Neural progenitor cell (in vitro differentiated cells): ENCODE measurements around the gene OLR1. TPM values are rescaled to one million over a fixed set of nuclear protein-coding genes. Genes with fewer than 3 reads are reported as not detected.

Experiments used
- DNase-seq: peaks from one replicate; pipeline ENCODE4 v3.0.0-alpha.2; 2016; ENCODE audit warnings: low spot score
- H2AFZ ChIP-seq: fragments of 200-600 bp; sonication (generic); replicated peaks from 2 replicates; pipeline ENCODE4 v1.6.1; 2016; ENCODE audit warnings: antibody characterized with exemption
- H3F3A ChIP-seq: fragments of 200-600 bp; sonication (generic); 2 replicates; pipeline ENCODE4 v1.6.1; 2016; ENCODE audit warnings: antibody characterized with exemption, low read depth
- H3K27ac ChIP-seq: fragments of 200-600 bp; sonication (generic); 2 replicates; pipeline ENCODE4 v1.5.1; 2016; ENCODE audit warnings: mild to moderate bottlenecking
- H3K27me3 ChIP-seq: fragments of 200-600 bp; sonication (generic); 2 replicates; pipeline ENCODE4 v1.6.1; 2016; ENCODE audit warnings: mild to moderate bottlenecking, moderate library complexity
- H3K36me3 ChIP-seq: fragments of 200-600 bp; sonication (generic); 2 replicates; pipeline ENCODE4 v1.5.1; 2016
- H3K4me1 ChIP-seq: fragments of 200-600 bp; sonication (generic); 2 replicates; pipeline ENCODE4 v1.6.1; 2016; ENCODE audit warnings: mixed run types
- H3K4me2 ChIP-seq: fragments of 200-600 bp; sonication (generic); 2 replicates; pipeline ENCODE4 v1.6.1; 2016
- H3K4me3 ChIP-seq: fragments of 200-600 bp; sonication (generic); 2 replicates; pipeline ENCODE4 v1.5.1; 2016
- H3K79me2 ChIP-seq: fragments of 200-600 bp; sonication (generic); 2 replicates; pipeline ENCODE4 v1.6.1; 2016; ENCODE audit warnings: low read depth
- H3K9ac ChIP-seq: fragments of 200-600 bp; sonication (generic); 2 replicates; pipeline ENCODE4 v1.6.1; 2016
- H3K9me3 ChIP-seq: fragments of 200-600 bp; sonication (generic); 2 replicates; pipeline ENCODE4 v1.5.1; 2016; ENCODE audit warnings: low read depth
- H4K20me1 ChIP-seq: fragments of 200-600 bp; sonication (generic); 2 replicates; pipeline ENCODE4 v1.6.1; 2016; ENCODE audit warnings: low read depth
- H3K27ac Mint-ChIP-seq: 3 replicates; pipeline ENCODE4 v1.8.0; 2021; ENCODE audit warnings: mixed read lengths
- H3K27me3 Mint-ChIP-seq: 2 replicates; pipeline ENCODE4 v1.8.0; 2022; ENCODE audit warnings: low read depth, mild to moderate bottlenecking, inconsistent platforms, moderate library complexity, mixed read lengths; ENCODE audit not compliant: insufficient read depth
- H3K36me3 Mint-ChIP-seq: 3 replicates; pipeline ENCODE4 v1.8.0; 2021; ENCODE audit warnings: mixed read lengths
- H3K4me1 Mint-ChIP-seq: 3 replicates; pipeline ENCODE4 v1.8.0; 2021; ENCODE audit warnings: mixed read lengths
- H3K4me3 Mint-ChIP-seq: 3 replicates; pipeline ENCODE4 v1.8.0; 2021; ENCODE audit warnings: mild to moderate bottlenecking, moderate library complexity, mixed read lengths
- H3K9me3 Mint-ChIP-seq: 3 replicates; pipeline ENCODE4 v1.8.0; 2020; ENCODE audit warnings: mixed read lengths
- EZH2 ChIP-seq: fragments of 200-600 bp; sonication (generic); IDR thresholded peaks from 2 replicates; pipeline ENCODE4 v1.6.1; 2017; ENCODE audit warnings: antibody characterized with exemption, mild to moderate bottlenecking, moderate library complexity
- EZH2phosphoT487 ChIP-seq: fragments of 200-600 bp; sonication (generic); IDR thresholded peaks from 2 replicates; pipeline ENCODE4 v1.6.1; 2017; ENCODE audit warnings: antibody characterized with exemption
- total RNA-seq: library from RNA; depleted of rRNA; stranded (reverse); fragments of >200 nt; gene quantifications from 2 replicates; pipeline ENCODE4 v1.2.3, GENCODE V29; 2015; ENCODE audit warnings: low replicate concordance
- TF ChIP-seq, protein P1 (sequence below): fragments of 200-600 bp; sonication (generic); IDR thresholded peaks from 2 replicates; pipeline ENCODE4 v1.5.1; 2017; ENCODE audit warnings: antibody characterized with exemption, mild to moderate bottlenecking

OLR1 gene
- total RNA-seq, 1 donor from 2014 or later: not detected

DNA sequence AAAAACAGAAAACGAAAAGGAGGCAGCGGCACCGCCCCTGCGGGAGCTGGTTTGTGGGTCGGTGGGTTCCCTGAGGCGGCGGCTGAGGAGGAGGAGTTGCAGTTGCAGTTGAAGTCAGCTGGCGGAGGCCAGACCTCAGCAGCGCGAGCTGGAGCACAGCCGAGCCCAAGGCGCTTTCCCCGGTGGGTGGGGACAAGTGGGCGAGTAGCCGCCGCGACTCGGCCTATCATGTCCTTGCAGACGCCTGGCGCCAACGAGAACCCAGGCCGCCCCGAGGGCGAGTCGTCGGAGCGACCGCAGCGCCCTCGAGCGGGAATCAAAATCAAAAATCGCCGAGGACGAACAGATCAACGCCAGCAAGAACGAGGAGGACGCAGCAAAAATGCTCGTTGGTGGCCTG, 60.5 kb downstream of the OLR1 start:
- Histone ChIP-seq H3K79me2 (no peaks in the 10 kb centered on the region), H3K36me3 (no peaks in the 10 kb centered on the region), H2AFZ (no peak overlapping the region), H3K4me3 (no peak overlapping the region), H3K4me1 (no peaks in the 10 kb centered on the region), H3F3A (no peaks in the 10 kb centered on the region), H3K27ac (no peak overlapping the region), H3K9ac (no peak overlapping the region), H3K9me3 (no peaks in the 10 kb centered on the region), H3K27me3 (no peaks in the 10 kb centered on the region), H3K4me2 (no peak overlapping the region), H4K20me1 (no peaks in the 10 kb centered on the region)
- Mint-ChIP-seq H3K36me3 (no peaks in the 10 kb centered on the region), H3K4me1 (no peaks in the 10 kb centered on the region), H3K4me3 (no peak overlapping the region), H3K9me3 (peaks cover 6% of the 10 kb centered on the region), H3K27me3 (peaks cover 4% of the 10 kb centered on the region), H3K27ac (no peak overlapping the region)
- DNase-seq: no peak
- TF ChIP-seq EZH2 (no peak), EZH2phosphoT487 (no peak)
- TF ChIP-seq, protein P1, sequence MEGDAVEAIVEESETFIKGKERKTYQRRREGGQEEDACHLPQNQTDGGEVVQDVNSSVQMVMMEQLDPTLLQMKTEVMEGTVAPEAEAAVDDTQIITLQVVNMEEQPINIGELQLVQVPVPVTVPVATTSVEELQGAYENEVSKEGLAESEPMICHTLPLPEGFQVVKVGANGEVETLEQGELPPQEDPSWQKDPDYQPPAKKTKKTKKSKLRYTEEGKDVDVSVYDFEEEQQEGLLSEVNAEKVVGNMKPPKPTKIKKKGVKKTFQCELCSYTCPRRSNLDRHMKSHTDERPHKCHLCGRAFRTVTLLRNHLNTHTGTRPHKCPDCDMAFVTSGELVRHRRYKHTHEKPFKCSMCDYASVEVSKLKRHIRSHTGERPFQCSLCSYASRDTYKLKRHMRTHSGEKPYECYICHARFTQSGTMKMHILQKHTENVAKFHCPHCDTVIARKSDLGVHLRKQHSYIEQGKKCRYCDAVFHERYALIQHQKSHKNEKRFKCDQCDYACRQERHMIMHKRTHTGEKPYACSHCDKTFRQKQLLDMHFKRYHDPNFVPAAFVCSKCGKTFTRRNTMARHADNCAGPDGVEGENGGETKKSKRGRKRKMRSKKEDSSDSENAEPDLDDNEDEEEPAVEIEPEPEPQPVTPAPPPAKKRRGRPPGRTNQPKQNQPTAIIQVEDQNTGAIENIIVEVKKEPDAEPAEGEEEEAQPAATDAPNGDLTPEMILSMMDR: no peak

DNA sequence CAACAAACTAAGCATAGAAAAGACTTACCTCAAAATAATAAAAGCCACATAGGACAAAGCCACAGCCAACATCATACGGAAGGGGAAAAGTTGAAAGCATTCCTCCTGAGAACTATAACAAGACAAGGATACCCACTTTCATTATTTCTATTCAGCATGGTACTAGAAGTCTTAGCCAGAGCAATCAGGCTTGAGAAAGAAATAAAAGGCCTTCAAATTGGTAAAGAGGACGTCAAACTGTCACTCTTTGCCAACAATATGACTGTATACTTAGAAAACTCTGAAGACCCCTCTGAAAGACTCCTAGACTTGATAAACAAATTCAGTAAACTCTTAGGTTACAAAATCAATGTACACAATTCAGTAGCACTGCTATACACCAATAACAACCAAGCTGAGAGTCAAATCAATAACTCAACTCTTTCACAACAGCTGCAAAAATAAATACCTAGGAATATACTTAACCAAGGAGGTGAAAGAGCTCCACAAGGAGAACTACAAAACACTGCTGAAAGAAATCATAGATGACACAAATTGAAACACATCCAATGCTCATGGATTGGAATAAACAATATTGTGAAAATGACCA, 61.6 kb downstream of the OLR1 start:
- no peaks in the 10 kb centered on the region for H3K79me2 ChIP-seq
- no peaks in the 10 kb centered on the region for H3K27me3 ChIP-seq
- no peak overlapping the region for H2AFZ ChIP-seq
- H3K4me2 ChIP-seq: no peak overlapping the region
- no peaks in the 10 kb centered on the region for H4K20me1 ChIP-seq
- TF ChIP-seq EZH2: no peak
- no peak for TF ChIP-seq EZH2phosphoT487
- TF ChIP-seq, protein P1: no peak
- H3K4me1 Mint-ChIP-seq: no peaks in the 10 kb centered on the region
- H3K36me3 ChIP-seq: no peaks in the 10 kb centered on the region
- H3K27ac Mint-ChIP-seq: no peak overlapping the region
- H3K27me3 Mint-ChIP-seq: peaks cover 6% of the 10 kb centered on the region
- no peaks in the 10 kb centered on the region for H3K4me1 ChIP-seq
- H3K4me3 ChIP-seq: no peak overlapping the region
- no peak for DNase-seq
- H3K4me3 Mint-ChIP-seq: no peak overlapping the region
- no peak overlapping the region for H3K27ac ChIP-seq
- H3K9me3 Mint-ChIP-seq: peaks cover 8% of the 10 kb centered on the region
- H3K9me3 ChIP-seq: no peaks in the 10 kb centered on the region
- no peak overlapping the region for H3K9ac ChIP-seq
- no peaks in the 10 kb centered on the region for H3K36me3 Mint-ChIP-seq
- H3F3A ChIP-seq: no peaks in the 10 kb centered on the region

Other genes starting within 250 kb of the OLR1 start
- not detected in 2 replicates for gene CLEC2A, start 239.8 kb downstream of the OLR1 start, total RNA-seq
- not detected in 2 replicates for gene CLEC12A, start 200.7 kb downstream of the OLR1 start, total RNA-seq
- not detected in 2 replicates for gene CLEC1B, start 173.0 kb downstream of the OLR1 start, total RNA-seq
- gene CLEC12B, start 161.5 kb downstream of the OLR1 start, total RNA-seq: not detected in 2 replicates
- gene CLEC9A, start 141.4 kb downstream of the OLR1 start, total RNA-seq: not detected in 2 replicates
- not detected in 2 replicates for gene CLEC1A, start 73.1 kb downstream of the OLR1 start, total RNA-seq
- not detected in 2 replicates for gene CLEC7A, start 41.9 kb downstream of the OLR1 start, total RNA-seq
- not detected in 2 replicates for gene TMEM52B, start 6.9 kb upstream of the OLR1 start, total RNA-seq
- gene GABARAPL1, start 40.7 kb upstream of the OLR1 start, total RNA-seq: 38.9 and 39.3 TPM in 2 replicates
- 0.06 TPM in 2 replicates for gene KLRD1, start 135.7 kb upstream of the OLR1 start, total RNA-seq
- gene KLRK1, start 217.9 kb upstream of the OLR1 start, total RNA-seq: not detected in 2 replicates
- gene KLRC4, start 237.6 kb upstream of the OLR1 start, total RNA-seq: not detected in 2 replicates
- gene KLRC3, start 248.5 kb upstream of the OLR1 start, total RNA-seq: not detected in 2 replicates